Endothelial cell of umbilical vein (primary cell): ENCODE measurements around the gene FOCAD. TPM values are rescaled to one million over a fixed set of nuclear protein-coding genes. Genes with fewer than 3 reads are reported as not detected.

Source experiments
- BruUV-seq: library from RNA; stranded (reverse); fragments of 400-500 nt; replicated peaks from 2 replicates; lab custom pipeline; 2021; lab: Mats Ljungman, UMichigan
- CTCF ChIA-PET: fragments of 300-600, 350-600 bp; sonication (Branson Sonifier 250); formaldehyde crosslinking; loops from one replicate; lab custom pipeline; 2021; ENCODE audit warnings: antibody characterized with exemption, inconsistent platforms; lab: Charles Lee
- POLR2A ChIA-PET: fragments of 300-600, 350-600 bp; sonication (Branson Sonifier 250); formaldehyde crosslinking; loops from one replicate; lab custom pipeline; 2021; ENCODE audit warnings: antibody characterized with exemption, inconsistent platforms; lab: Charles Lee
- DNase-seq: peaks from one replicate; pipeline ENCODE4 v3.0.0-alpha.2; 2011; ENCODE audit warnings: low read depth, low spot score
- FAIRE-seq: peaks from 2 replicates; lab custom pipeline; 2011; peaks lifted over from hg19 to GRCh38; lab: Jason Lieb, UNC
- H2AFZ ChIP-seq: 2 replicates; pipeline ENCODE4 v1.6.0; 2012; ENCODE audit warnings: low read depth, low read length, control low read depth, inconsistent platforms
- H3K27ac ChIP-seq: 2 replicates; pipeline ENCODE4 v1.5.1; 2011; ENCODE audit warnings: low read depth, mild to moderate bottlenecking, control low read depth, low read length, moderate library complexity; ENCODE audit not compliant: insufficient read depth
- H3K27me3 ChIP-seq, 2 experiments: 2 replicates each; pipeline versions ENCODE4 v1.6.0 to v1.6.1; 2011; ENCODE audit warnings: low read length in 2 of 2, mixed read lengths in 1 of 2; ENCODE audit not compliant: control insufficient read depth in 2 of 2, insufficient read depth in 2 of 2
- H3K36me3 ChIP-seq, 2 experiments: 2 replicates in 1 of 2; 3 replicates in 1 of 2; pipeline ENCODE4 v1.5.1; 2011; ENCODE audit warnings: low read length in 2 of 2, mild to moderate bottlenecking in 1 of 2, moderate library complexity in 1 of 2; ENCODE audit not compliant: control insufficient read depth in 2 of 2, insufficient read depth in 2 of 2; ENCODE audit errors: extremely low read depth in 1 of 2
- H3K4me1 ChIP-seq: 3 replicates; pipeline ENCODE4 v1.5.1; 2011; ENCODE audit warnings: mild to moderate bottlenecking, low read length; ENCODE audit not compliant: control insufficient read depth, insufficient read depth; ENCODE audit errors: extremely low read depth
- H3K4me2 ChIP-seq: 2 replicates; pipeline ENCODE4 v1.6.1; 2011; ENCODE audit warnings: low read length, control low read depth, mixed read lengths; ENCODE audit not compliant: insufficient read depth
- H3K4me3 ChIP-seq, 3 experiments: fragments of 200-600 bp in 1 of 3; sonication (generic), shearing (Covaris generic) in 1 of 3; replicated peaks in 1 of 3; 2 replicates each; pipeline ENCODE4 v1.5.1; 2011 to 2016; ENCODE audit warnings: control low read depth in 3 of 3, low read length in 3 of 3, mild to moderate bottlenecking in 2 of 3, inconsistent platforms in 1 of 3, low read depth in 1 of 3, moderate library complexity in 1 of 3; ENCODE audit not compliant: insufficient read depth in 1 of 3
- H3K79me2 ChIP-seq: 2 replicates; pipeline ENCODE4 v1.6.0; 2012; ENCODE audit warnings: low read length, inconsistent platforms; ENCODE audit not compliant: control insufficient read depth, insufficient read depth
- H3K9ac ChIP-seq: replicated peaks from 2 replicates; pipeline ENCODE3; 2011; ENCODE audit warnings: low read length, control low read depth; ENCODE audit not compliant: insufficient read depth; ENCODE audit errors: extremely low read depth
- H3K9me1 ChIP-seq: replicated peaks from 3 replicates; pipeline ENCODE4 v1.6.0; 2011; ENCODE audit warnings: mild to moderate bottlenecking, low read length; ENCODE audit not compliant: control insufficient read depth, insufficient read depth; ENCODE audit errors: extremely low read depth
- H3K9me3 ChIP-seq: replicated peaks from 2 replicates; pipeline ENCODE4 v1.5.1; 2012; ENCODE audit warnings: low read length, inconsistent platforms; ENCODE audit not compliant: control insufficient read depth, insufficient read depth
- H4K20me1 ChIP-seq: replicated peaks from 2 replicates; pipeline ENCODE3; 2011; ENCODE audit warnings: mild to moderate bottlenecking, low read length; ENCODE audit not compliant: control insufficient read depth, insufficient read depth; ENCODE audit errors: extremely low read depth
- EZH2 ChIP-seq: IDR thresholded peaks from 2 replicates; pipeline ENCODE4 v1.6.1; 2012; ENCODE audit warnings: borderline replicate concordance, low read depth, mild to moderate bottlenecking, moderate library complexity, low read length, inconsistent platforms; ENCODE audit not compliant: severe bottlenecking
- FOS ChIP-seq: IDR thresholded peaks from 2 replicates; pipeline ENCODE4 v1.6.1; 2011; ENCODE audit warnings: mild to moderate bottlenecking, low read length, moderate library complexity, borderline replicate concordance; ENCODE audit not compliant: insufficient read depth
- GATA2 ChIP-seq: IDR thresholded peaks from 2 replicates; pipeline ENCODE4 v1.7.0; 2011; ENCODE audit warnings: low read depth, mild to moderate bottlenecking, moderate library complexity, mixed read lengths, low read length; ENCODE audit not compliant: insufficient read length, insufficient read depth
- JUN ChIP-seq: IDR thresholded peaks from 2 replicates; pipeline ENCODE4 v1.6.1; 2011; ENCODE audit warnings: borderline replicate concordance, low read depth; ENCODE audit not compliant: insufficient read length, insufficient read depth
- MYC ChIP-seq: IDR thresholded peaks from one replicate; pipeline ENCODE4 v1.6.1; 2011; ENCODE audit warnings: mild to moderate bottlenecking, low read depth, low read length
- POLR2A ChIP-seq: IDR thresholded peaks from 2 replicates; pipeline ENCODE4 v1.6.1; 2012; ENCODE audit warnings: low read depth, mild to moderate bottlenecking, control low read depth, low read length
- POLR2AphosphoS5 ChIP-seq: IDR thresholded peaks from 2 replicates; pipeline ENCODE4 v1.6.1; 2012; ENCODE audit warnings: low read depth, mild to moderate bottlenecking, control low read depth, low read length, moderate library complexity; ENCODE audit not compliant: insufficient read depth
- dilution Hi-C: fragments of 300-500 bp; cut with MboI; formaldehyde crosslinking; loops from one replicate; pipeline ENCODE4 v1.15.0; 2019; ENCODE audit warnings: low sequenced_read_pairs; ENCODE audit not compliant: extremely low pct_ligation_motif_present
- intact Hi-C: fragments of 100-400 bp; cut with micrococcal nuclease; formaldehyde crosslinking; loops from one replicate; pipeline ENCODE4 v1.10.0; 2022
- polyA plus RNA-seq, 4 experiments: library from polyadenylated mRNA; depleted of rRNA in 3 of 4; stranded (reverse) in 3 of 4; unstranded in 1 of 4; fragments of >200 nt; gene quantifications; 2 replicates each; pipeline versions ENCODE4 v1.2.1 to v1.2.3, GENCODE V29; 2011 to 2012; ENCODE audit warnings: missing spikeins in 1 of 4
- total RNA-seq: library from RNA; stranded (reverse); gene quantifications from 2 replicates; pipeline ENCODE4 v1.2.3, GENCODE V29; 2021
- TF ChIP-seq, protein P1 (sequence below), 2 donors: IDR thresholded peaks; 1 replicate in 1 of 2; 2 replicates in 1 of 2; pipeline ENCODE4 v1.5.1; 2011; ENCODE audit warnings: low read length in 2 of 2, mild to moderate bottlenecking in 2 of 2, moderate library complexity in 2 of 2, control low read depth in 1 of 2, inconsistent platforms in 1 of 2, low read depth in 1 of 2; ENCODE audit not compliant: insufficient read depth in 1 of 2; ENCODE audit errors: extremely low read depth in 1 of 2
- TF ChIP-seq, protein P2 (sequence below): IDR thresholded peaks from 2 replicates; pipeline ENCODE4 v1.6.1; 2011; ENCODE audit not compliant: insufficient read depth, insufficient read length

The FOCAD gene
- total and polyA plus RNA-seq, 2 donors (not counting 3 experiments of a cell fraction or from before 2014, with no cell fraction given): 26.7 to 66.9 TPM

DNA sequence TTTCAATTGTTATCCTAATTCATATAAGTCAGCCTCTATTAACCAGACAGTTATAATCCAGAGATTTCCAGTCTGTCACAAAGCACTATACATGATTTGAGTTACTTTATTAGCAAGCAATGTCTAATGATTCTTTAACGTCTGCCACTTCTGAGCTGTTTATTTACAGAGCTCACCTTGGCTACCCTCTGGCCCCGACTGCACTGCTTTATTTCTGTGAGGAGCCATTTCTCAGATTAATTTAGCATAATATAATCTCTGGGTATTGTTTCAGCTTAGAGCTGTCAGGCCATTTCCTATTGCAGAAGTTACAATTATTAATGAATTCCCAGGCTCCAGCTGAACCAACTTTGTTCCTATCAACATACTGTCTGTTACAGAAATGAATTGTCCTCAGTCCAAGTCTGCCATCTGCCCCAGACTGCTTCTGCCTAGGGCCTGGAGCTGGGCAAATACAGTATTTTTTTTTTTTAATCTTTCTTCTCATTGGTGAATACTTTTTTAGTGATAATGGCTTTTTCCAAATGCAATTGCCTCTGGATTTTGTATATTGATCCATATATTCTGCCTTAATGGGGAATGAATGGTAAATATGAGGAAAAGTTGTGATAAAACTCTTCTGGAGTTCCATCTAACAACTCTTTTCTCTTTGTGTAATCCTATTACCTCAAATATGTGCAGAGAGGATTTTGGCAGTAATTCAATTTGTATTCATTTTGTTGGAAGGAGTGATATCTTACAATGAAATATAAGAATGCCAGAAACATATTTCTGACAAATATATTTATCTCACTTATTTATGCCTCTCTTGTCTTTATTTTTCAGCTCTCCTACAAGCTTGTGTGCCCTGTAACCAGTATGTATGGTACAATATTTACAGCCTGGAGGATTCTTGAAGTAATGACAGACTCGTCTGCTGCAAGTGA is 104.7 kb downstream of the FOCAD start:
- POLR2A ChIA-PET: interaction anchor here (2.2 kb wide), 1 partner anchor 105 kb away, joined by 7 read pairs; the partner anchor contains the start of gene FOCAD
- Histone ChIP-seq H2AFZ (no peak overlapping the region), H3K9me3 (no peaks in the 10 kb centered on the region), H3K27ac (no peak overlapping the region), H3K4me1 (no peaks in the 10 kb centered on the region), H3K4me2 (no peak overlapping the region), H3K36me3 (peaks cover 0 to 4% of the 10 kb centered on the region in 2 experiments), H3K27me3 (no peaks in the 10 kb centered on the region), H4K20me1 (no peaks in the 10 kb centered on the region), H3K9me1 (no peaks in the 10 kb centered on the region), H3K9ac (no peak overlapping the region), H3K79me2 (no peaks in the 10 kb centered on the region), H3K4me3 (no peak overlapping the region)
- no peak for TF ChIP-seq GATA2
- no peak for TF ChIP-seq POLR2A
- no peak for TF ChIP-seq MYC
- TF ChIP-seq, protein P1, sequence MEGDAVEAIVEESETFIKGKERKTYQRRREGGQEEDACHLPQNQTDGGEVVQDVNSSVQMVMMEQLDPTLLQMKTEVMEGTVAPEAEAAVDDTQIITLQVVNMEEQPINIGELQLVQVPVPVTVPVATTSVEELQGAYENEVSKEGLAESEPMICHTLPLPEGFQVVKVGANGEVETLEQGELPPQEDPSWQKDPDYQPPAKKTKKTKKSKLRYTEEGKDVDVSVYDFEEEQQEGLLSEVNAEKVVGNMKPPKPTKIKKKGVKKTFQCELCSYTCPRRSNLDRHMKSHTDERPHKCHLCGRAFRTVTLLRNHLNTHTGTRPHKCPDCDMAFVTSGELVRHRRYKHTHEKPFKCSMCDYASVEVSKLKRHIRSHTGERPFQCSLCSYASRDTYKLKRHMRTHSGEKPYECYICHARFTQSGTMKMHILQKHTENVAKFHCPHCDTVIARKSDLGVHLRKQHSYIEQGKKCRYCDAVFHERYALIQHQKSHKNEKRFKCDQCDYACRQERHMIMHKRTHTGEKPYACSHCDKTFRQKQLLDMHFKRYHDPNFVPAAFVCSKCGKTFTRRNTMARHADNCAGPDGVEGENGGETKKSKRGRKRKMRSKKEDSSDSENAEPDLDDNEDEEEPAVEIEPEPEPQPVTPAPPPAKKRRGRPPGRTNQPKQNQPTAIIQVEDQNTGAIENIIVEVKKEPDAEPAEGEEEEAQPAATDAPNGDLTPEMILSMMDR (IDR thresholded peaks at IDR 0.05; ENCODE audit: extremely low read depth in 1 of 2, insufficient read depth in 1 of 2, low read depth in 1 of 2, low read length in 2 of 2): no peak
- TF ChIP-seq, protein P2, sequence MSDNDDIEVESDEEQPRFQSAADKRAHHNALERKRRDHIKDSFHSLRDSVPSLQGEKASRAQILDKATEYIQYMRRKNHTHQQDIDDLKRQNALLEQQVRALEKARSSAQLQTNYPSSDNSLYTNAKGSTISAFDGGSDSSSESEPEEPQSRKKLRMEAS: no peak
- TF ChIP-seq EZH2: no peak
- TF ChIP-seq JUN: no peak
- TF ChIP-seq POLR2AphosphoS5: no peak
- TF ChIP-seq FOS: no peak
- dilution Hi-C loops (no loop called here), intact Hi-C loops (no loop called here)
- CTCF ChIA-PET: interaction anchor here (1.0 to 2.1 kb wide), 5 partner anchors 10 to 322 kb away, joined by 4 to 6 read pairs (median 4); no protein-coding TSS in a partner anchor
- no TSS peak for BruUV-seq
- FAIRE-seq (no peak), DNase-seq (peak; percentile 92)
